Glomerular endothelial cell (primary cell): ENCODE data around the gene CPNE9. TPM values are rescaled to one million over a fixed set of nuclear protein-coding genes. Genes with fewer than 3 reads are reported as not detected.

ENCODE experiments used
- DNase-seq: peaks from one replicate; pipeline ENCODE4 v3.0.0-alpha.2; 2011; ENCODE audit warnings: low read depth, low spot score; ENCODE audit errors: extremely low read depth
- total RNA-seq: library from RNA; depleted of rRNA; stranded (reverse); fragments of >200 nt; gene quantifications from 2 replicates; pipeline ENCODE4 v1.2.3, GENCODE V29; 2015

The CPNE9 gene
- total RNA-seq, 1 donor from 2014 or later, result not detected

DNA sequence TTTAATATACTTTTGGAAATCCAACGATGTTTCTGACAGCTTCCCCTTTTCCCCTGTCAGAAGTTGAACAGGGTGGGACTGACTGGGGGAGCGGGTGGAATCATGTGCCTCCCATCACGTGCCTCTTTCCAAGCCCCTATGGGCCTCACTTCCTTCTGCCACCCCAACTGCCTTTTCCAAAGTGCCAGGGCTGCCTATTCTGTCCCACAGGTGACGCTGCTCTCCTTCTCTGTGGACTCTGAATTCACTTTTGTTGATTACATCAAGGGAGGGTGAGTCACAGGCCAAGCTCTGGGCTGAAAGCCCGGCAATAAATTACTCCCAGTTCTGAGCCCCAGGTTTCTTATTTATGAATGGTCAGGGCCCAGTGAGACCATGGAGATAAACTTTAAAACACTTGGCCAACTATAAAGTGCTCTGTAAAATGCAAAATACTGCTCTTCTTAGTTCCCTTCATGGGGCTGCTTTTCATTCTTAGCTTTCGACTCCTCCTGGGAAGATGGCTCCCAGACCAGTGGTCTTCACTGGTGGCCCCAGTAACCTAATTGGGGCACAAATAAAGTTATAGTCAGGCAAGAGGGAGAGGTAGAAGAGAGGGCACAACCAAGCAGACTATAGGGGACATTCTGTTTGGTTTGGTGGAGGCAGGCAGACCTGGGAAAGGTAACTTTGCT is 12.3 kb downstream of the CPNE9 start:
- no peak for DNase-seq

DNA sequence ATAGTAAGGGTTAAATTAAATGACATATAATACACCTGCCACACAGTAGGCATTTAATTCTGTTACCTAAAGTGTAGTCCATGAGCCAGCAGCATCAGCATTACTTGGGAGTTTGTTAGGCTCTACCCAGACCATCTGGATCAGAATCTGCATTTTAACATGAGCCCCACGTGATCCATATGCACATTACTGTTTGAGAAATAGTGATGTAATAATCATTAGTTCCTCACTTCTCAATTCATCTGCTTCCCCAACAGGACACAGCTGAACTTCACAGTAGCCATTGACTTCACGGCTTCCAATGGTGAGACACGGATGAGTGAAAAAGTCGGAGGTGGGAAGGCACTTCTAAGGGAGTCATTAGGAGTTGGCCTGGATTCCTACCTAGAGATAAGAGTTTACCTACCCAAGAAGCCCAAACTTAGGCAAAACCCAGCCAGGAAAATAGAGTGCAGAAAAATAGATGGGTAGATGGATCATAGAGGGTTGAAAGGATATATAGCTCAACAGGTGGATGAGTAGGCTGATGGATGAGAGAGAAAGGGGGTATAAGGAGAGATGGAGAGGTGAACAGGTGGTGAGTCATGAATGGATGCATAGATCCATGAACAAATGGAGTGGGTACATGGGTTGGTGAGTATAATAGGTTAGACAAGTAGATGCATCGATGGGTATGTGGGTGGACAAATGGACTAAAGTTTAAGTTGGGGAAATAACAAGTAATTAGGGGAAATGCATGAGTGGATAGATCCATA is 13.3 kb downstream of the CPNE9 start:
- DNase-seq, result no peak

DNA sequence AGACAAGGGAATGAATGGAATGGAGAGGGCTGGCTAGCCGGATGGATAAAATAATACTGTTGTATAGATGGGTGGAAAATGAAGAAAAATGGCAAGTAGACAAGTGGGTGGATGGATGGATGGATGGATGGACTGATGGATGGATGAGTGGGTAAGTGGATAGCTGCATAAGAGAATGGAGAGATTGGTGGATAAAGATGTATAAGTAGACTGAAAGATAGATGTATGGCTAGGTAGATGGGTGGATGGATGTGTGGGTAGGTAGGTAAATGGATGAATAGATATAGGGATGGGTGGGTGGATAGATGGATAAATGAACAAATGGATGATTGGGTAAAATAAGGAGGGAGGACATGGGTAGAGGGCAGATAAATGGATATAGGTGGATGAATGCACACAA is 13.9 kb downstream of the CPNE9 start:
- no peak for DNase-seq

DNA sequence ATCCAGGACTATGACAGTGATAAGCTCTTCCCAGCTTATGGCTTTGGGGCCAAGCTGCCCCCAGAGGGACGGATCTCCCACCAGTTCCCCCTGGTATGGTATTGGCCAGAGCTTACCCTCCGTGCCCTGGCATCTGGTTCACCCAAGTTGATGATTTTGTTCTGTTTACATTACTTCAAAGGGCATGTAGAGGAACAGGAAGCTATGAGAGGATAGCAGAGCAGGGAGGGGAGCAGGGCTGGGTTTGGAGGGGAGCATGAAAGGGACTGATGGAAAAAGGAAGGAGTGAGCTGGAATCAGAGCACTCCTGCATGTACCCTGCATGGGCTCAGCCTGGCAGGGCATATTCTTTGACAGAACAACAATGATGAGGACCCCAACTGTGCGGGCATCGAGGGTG is 14.5 kb downstream of the CPNE9 start:
- no peak for DNase-seq

DNA sequence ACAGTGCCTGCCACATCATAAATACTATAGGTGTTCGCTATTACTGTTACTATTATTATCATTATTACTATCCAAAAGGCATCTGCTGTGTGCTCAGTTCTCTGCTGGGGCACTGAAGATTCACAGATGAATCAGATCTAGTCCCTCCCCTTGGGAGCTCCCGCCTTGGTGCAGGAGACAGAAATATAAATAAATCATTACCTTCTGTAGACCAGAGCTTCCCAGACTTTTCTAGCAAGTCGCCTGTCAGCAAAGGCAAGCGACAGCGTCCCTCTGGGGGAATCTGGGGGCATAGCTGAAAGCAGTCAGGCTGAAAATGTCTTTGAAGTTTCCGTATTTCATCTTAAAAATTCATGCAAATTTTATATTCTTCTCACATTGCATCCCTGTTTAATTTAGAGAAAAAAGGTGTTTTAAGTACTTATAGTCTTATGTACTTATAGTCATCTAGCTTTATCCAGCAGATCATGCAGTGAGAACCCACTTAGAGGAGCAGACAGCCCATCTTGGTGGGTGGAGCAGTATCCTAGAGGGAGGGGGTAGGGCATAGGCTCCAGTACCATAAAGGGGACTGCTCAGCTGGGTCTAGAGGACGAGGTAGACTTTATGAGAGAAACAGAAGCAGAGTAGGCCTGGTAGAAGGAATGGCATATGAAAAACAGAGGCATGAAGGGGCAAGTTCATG is 17.5 kb downstream of the CPNE9 start:
- DNase-seq, result no peak

DNA sequence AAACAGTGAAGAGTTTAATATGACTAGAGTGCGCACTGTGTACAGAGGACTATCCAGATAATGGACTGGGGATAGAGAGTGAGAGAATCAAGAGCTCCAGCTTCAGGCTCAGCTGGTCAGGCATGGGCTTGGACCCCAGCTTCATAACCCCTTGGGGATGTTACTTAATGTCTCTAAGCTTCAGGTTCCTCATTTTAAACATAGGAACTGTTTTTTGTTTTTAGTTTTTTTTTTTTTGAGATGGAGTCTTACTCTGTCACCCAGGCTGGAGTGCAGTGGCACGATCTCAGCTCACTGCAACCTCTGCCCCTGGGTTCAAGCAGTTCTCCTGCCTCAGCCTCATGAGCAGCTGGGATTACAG is 18.0 kb downstream of the CPNE9 start:
- DNase-seq, result no peak

DNA sequence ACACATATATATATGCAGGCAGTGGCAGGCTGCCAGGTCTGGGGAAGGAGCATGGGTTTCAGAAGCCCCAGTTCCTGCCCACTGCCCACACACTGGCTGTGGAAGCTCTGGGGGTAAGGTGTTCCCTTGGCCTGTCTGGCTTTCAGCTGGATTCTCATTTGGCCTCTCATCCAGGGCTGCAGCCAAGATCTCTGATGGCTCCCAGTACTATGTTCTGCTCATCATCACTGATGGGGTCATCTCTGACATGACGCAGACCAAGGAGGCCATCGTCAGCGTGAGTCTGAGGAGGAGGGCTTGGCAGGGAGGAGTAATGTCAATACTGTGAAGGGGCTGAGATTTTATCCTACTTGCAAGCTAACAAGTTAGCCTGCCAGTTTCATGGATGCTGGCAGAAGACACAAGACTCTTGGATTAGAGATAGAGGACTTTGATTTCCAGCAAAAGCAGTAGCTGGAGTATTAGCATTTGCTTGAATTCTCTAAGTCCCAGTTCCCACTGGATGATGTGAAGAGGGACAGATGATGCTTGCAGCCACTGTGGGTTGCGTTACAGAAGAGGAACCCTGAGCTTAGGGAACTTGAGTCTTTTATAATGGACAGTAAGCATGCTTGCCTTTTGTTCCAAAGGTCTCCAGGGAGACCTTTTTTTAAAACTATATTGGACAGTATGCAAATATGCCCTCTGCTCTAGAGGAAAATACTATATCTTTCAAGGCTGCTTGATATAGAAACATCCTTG is 22.3 kb downstream of the CPNE9 start:
- no peak for DNase-seq

DNA sequence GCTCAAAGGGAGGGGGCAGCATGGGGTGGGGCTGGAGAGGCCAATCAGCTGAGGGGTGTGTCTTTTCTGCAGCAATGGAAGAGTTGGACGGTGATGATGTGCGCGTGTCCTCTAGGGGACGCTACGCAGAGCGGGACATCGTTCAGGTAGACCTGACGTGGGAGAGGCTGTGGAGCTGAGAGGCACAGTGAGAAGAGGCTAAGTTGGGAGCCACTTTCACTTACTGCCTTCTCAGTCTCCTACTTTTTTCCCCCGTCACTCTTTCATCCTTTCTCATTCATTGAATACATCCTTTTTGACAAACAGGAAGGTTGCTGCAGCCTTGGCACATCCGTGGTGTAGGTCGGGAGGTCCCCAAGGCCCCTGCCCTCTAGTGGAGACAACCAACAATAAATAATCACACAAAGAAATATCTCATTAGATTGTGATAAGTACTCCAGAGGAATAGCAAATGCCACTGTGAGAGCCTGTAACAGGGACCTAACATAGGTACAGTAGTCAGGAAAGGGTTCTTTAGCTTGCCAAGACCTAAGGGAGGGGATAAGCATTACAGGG is 23.5 kb downstream of the CPNE9 start:
- no peak for DNase-seq

DNA sequence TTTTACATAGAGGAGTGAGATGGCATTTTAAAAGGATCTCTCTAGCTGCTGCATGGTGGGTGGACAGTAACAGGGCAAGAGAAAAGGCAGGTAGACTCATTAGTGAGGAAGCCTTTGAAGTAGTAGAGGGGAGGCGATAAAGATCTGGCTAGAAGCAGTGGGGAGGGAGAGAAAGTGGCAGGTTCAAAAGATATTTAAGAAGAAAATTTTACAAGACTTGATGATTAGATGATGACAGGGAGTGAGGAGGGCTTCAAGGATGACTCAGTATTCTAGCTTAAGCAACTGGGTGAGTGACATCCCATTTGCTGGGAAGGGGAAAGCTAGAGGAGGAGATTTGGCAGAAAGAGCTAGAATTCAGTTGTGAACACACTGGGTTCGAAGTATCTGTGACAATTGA is 24.1 kb downstream of the CPNE9 start:
- DNase-seq, result no peak

DNA sequence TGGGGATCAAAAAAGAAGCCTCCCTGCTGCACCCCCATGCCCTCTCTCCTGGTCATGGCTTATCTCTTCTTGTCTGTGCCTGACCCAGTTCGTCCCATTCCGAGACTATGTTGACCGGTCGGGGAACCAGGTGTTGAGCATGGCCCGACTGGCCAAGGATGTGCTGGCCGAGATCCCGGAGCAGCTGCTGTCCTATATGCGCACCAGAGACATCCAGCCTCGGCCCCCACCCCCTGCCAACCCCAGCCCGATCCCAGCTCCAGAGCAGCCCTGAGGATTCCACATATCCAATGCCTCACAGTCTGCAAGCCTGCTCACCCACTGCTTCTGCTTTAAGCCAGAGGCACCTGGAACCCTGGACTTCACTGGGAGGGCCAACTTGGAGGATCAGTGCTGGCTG is 25.8 kb downstream of the CPNE9 start:
- no peak for DNase-seq

DNA sequence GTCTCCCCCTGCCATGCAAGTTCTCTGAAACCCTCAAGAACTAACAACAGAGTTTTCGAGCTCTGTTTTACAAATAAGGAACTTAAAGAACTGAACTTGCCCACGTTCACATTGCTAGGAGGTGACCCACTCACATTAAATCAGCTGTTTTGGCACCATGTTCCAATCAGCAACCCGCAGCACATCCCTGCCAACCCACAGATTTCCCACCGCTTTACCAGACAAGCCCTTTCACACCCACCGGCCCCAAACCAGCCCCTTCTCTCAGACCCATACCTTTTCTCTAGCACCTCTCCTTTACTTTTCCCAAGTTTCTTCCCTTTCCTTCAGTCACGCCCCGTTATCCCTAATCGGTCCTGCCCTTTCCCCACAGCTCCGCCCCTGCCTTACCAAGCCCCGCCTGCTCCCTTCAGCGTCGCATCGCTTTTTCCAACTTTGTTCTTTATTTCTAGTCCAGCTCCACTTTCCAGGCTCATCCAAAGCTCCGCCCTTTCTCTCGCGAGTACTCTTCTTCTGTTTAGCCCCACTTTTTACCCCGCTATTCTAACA is 27.1 kb downstream of the CPNE9 start:
- no peak for DNase-seq

DNA sequence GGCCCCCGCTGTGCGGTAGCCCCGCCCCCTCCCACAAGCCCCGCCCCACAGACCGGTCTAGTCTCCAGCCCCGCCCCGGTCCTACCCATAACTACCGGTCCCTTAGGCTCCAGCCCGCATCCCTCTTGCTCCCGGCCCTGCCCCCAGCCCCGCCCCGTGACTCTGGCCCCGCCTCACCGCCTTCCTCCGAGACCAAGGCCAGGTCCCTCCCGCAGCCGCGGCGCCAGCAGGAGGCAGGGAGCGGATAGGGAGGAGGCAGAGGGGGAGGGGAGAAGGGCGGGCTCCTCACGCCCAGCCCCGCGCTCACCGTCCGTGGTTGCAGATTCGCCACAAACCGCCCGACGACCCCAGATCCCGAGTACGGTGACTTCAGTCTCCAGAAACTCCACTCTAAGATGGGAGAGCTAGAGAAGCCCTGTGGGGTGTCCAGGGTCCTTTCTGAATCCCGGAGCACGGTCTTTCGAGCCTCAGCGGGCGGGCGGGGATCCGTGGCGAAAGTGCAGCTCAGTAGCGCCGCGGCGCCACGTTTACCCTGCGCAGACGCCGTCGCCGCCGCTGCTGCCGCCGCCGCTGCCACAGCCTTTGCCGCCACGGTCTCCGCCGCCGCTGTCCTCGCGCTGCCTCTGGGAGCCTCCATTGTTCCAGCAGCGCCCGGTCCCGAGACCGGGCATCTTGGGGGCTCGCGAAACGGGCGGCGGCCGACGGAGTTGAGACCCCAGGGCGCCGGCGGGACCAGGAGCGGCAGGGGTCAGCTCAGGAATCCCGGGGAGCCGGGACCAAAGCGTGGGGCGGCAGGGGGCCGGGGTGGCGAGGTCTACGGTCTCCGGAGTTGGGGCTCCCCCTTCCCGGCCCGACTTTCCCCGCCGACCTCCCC is 27.8 kb downstream of the CPNE9 start, which contains the start of gene BRPF1:
Gene BRPF1 (plus strand): TSS at position 530 of the 874 bp plus-strand sequence. CDS start 2,406 bp downstream, outside the sequence.
- DNase-seq, result peak; percentile 74

DNA sequence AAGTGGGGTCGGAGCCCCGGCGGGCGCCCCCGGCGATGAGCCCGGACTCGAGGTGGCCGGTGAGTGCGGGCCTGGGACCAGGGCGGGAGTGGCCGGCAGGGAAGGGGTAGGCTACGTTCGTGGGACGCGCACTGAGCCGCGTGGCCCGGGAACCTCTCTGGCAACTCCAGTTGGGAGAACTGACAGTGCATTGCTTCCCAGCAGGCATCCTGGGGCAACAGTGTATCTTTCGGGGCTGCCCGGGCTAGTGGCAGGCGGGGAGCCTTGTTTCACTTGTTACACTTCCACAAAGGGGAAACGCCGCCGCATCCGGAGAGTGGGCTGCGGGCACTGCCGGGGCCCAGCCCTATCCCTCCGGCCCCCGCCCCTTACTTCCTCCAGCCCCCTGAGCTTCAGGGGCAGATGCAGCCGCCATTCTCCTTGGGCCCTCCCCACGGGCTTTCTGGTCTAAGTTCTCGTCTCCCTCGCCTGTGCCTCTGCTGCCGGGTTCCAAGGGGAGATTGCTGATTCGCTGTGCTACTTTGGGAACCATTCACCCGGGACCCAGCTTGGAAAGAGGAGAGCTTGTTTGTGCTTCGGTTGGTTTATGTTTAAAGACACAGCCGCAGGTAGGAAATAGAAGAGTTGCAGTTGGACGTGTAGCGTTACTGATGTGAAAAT is 28.6 kb downstream of the CPNE9 start:
- no peak for DNase-seq

DNA sequence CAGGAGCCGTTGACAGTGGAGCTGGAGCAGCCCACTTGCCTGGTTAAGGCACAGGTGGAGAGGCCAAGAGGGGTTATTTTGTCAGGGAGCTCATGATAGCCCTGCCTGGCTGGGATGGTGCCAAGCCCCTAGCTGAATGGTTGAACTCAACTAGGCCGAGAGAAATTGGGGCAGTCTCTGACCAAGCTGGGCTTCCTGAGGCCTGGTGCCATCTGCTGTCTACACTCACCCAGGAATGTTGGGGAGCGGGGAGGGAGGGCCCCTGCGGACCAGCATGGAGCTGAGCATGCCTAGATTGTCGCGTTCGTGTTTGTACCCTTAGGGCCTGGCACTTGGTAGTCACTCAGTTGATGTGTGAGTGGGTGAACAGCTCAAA is 29.1 kb downstream of the CPNE9 start:
- DNase-seq, result no peak

DNA sequence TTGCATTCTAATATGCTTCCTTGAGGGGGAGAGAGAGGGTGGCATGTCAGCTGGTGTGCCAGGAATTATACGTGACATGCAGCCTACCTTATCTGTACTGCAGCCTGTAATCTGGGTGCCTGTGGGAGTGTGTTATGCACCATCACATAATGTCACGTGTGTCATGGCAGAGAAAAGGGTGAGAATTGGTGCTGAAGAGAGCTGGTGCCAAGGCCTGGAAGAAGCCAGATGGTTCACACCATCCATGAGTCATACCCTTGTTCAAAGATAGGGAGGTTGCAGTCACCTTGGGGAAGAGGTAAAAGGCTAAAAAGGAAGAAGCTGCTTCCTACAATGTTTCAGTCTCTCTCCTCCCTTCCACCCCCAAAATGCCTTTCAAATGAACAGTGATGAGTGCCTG is 33.2 kb downstream of the CPNE9 start:
- no peak for DNase-seq

DNA sequence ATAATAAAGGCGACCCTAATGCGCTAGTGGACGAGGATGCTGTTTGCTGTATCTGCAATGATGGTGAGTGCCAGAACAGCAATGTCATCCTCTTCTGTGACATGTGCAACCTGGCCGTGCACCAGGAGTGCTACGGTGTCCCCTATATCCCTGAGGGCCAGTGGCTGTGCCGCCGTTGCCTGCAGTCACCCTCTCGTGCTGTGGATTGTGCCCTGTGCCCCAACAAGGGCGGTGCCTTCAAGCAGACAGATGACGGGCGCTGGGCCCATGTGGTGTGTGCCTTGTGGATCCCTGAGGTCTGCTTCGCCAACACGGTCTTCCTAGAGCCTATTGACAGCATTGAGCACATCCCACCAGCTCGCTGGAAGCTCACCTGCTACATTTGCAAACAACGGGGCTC is 35.5 kb downstream of the CPNE9 start:
- no peak for DNase-seq

DNA sequence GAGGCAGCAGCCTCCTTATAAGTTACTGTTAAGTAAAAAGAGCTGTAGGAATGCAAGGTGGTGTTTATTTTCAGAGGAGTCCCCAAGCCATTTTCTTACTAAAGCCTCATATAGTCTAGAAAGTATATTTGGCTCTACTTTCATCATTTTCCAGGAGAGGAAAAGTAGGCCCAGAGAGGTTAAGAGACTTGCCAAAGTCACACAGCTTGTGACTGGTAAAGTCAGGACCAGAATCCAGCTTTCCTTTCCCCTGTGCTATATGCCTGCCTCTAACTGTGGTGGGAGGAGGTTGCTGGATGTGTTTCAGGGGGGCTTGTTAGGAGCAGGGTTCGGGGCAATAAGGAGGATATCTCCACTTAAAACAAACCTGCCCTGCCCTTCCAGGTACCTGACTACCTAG is 38.9 kb downstream of the CPNE9 start:
- no peak for DNase-seq

DNA sequence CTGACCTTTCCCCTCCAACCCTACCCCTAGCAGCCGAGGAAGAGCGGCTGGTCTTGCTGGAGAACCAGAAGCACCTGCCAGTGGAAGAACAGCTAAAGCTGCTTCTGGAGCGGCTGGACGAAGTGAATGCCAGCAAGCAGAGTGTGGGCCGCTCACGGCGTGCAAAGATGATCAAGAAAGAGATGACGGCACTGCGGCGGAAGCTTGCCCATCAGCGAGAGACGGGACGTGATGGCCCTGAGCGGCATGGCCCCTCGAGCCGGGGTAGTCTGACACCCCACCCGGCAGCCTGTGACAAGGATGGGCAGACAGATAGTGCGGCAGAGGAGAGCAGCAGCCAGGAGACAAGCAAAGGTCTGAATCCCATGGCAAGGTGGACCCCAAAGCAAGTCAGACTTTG is 39.9 kb downstream of the CPNE9 start:
- no peak for DNase-seq

DNA sequence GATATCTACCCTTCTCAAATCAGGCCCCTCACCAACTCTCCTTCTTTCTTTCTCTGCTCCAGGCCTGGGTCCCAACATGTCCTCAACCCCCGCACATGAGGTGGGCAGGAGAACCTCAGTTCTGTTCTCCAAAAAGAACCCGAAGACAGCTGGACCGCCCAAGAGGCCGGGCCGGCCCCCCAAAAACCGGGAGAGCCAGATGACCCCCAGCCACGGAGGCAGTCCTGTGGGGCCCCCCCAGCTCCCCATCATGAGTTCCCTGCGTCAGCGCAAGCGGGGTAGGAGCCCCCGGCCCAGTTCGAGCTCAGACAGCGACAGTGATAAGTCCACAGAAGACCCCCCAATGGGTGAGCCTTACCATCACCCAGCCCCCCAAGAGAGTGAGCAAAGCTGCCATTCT is 40.5 kb downstream of the CPNE9 start:
- no peak for DNase-seq
